Left lung (tissue), 10 donors: Measurements from ENCODE around the gene TCEAL1. TPM values are rescaled to one million over a fixed set of nuclear protein-coding genes. Genes with fewer than 3 reads are reported as not detected.
"Not testable (repeated sequence)": the region's sequence is repeated elsewhere in the genome, so short reads cannot be mapped to it uniquely, and the experiment has no call there.

Experiments used
- ATAC-seq: fragments of 200-7000 bp; cut with Tn5 transposase; one replicate; pipeline ENCODE4 v1.9.1; 2020; ENCODE audit warnings: moderate library complexity
- DNase-seq, 4 donors: peaks; one replicate each; pipeline ENCODE4 v3.0.0-alpha.2; 2013 to 2020
- H3K27ac ChIP-seq, 2 donors: fragments of 200-600 bp; sonication (generic) in 1 of 2; one replicate each; pipeline versions ENCODE4 v1.5.0 to v1.8.0; 2020 to 2021
- H3K27me3 ChIP-seq, 2 donors: fragments of 200-600 bp; sonication (generic) in 1 of 2; one replicate each; pipeline versions ENCODE4 v1.5.0 to v1.8.0; 2020 to 2021
- H3K36me3 ChIP-seq, 2 donors: fragments of 200-600 bp; sonication (generic) in 1 of 2; one replicate each; pipeline versions ENCODE4 v1.5.0 to v1.8.0; 2020 to 2021
- H3K4me1 ChIP-seq, 2 donors: fragments of 200-600 bp; one replicate each; pipeline ENCODE4 v1.8.0; 2021
- H3K4me3 ChIP-seq, 2 donors: fragments of 200-600 bp; sonication (generic) in 1 of 2; one replicate each; pipeline versions ENCODE4 v1.5.0 to v1.8.0; 2020 to 2021; ENCODE audit warnings: mild to moderate bottlenecking in 1 of 2
- H3K9me3 ChIP-seq, 2 donors: fragments of 200-600 bp; sonication (generic) in 1 of 2; one replicate each; pipeline versions ENCODE4 v1.5.0 to v1.8.0; 2020 to 2021
- CTCF ChIP-seq, 2 donors: fragments of 200-600 bp; sonication (generic) in 1 of 2; IDR thresholded peaks; one replicate each; pipeline versions ENCODE4 v1.5.0 to v1.8.0; 2021; ENCODE audit warnings: antibody characterized with exemption in 2 of 2
- intact Hi-C, 2 donors: fragments of 100-400 bp; cut with DNase I; formaldehyde crosslinking; loops; one replicate each; pipeline versions ENCODE4 v1.11.2 to v1.14.2; 2022
- polyA plus RNA-seq, 6 donors: library from polyadenylated mRNA; unstranded; fragments of 120-200 nt; gene quantifications; one replicate each; pipeline ENCODE4 v1.2.1, GENCODE V29; 2013; ENCODE audit not compliant: insufficient read length in 6 of 6
- total RNA-seq, 2 donors: library from RNA; stranded (reverse); fragmentation: NEBNext Ultra II Directional; extraction: Animal tissue kit (Norgen Biotek cat#: 25700); gene quantifications; one replicate each; pipeline ENCODE4 v1.2.1, GENCODE V29; 2021
- donor health status: DM: no; HTN: yes; CAD: no.
- donor health status: DM: no; HTN: no; CAD: no.

Gene TCEAL1
- total and polyA plus RNA-seq, 8 donors: 27.3 to 34.0 (median 32.0) TPM

- H3K27ac ChIP-seq: no peak overlapping the region
- ATAC-seq (no peak), DNase-seq (no peak)
- no peak overlapping the region for H3K4me3 ChIP-seq
- no peaks in the 10 kb centered on the region for H3K9me3 ChIP-seq
- no peaks in the 10 kb centered on the region for H3K27me3 ChIP-seq
- H3K4me1 ChIP-seq: no peaks in the 10 kb centered on the region
- no peak for TF ChIP-seq CTCF (IDR thresholded peaks at IDR 0.05)
- H3K36me3 ChIP-seq: no peaks in the 10 kb centered on the region
- intact Hi-C loops: no loop called here
These were observed 18.9 kb downstream of the TCEAL1 start for GRCh38 chrX:103647630-103648029.

GRCh38 chrX:103651151-103651773 is 22.5 kb downstream of the TCEAL1 start:
- Histone ChIP-seq H3K27ac (no peak overlapping the region), H3K9me3 (no peaks in the 10 kb centered on the region), H3K27me3 (no peaks in the 10 kb centered on the region), H3K36me3 (no peaks in the 10 kb centered on the region), H3K4me1 (no peaks in the 10 kb centered on the region), H3K4me3 (no peak overlapping the region)
- no peak for ATAC-seq
- no peak for TF ChIP-seq CTCF (IDR thresholded peaks at IDR 0.05)
- peak in 1 of 4 donors; percentile 11 for DNase-seq
- intact Hi-C loops: no loop called here

GRCh38 chrX:103655230-103656000 is 26.6 kb downstream of the TCEAL1 start:
- intact Hi-C loops, H3K4me3 ChIP-seq, H3K27ac ChIP-seq, H3K9me3 ChIP-seq, DNase-seq, H3K4me1 ChIP-seq, H3K27me3 ChIP-seq, H3K36me3 ChIP-seq, ATAC-seq: not testable (repeated sequence)

- ATAC-seq: peak; percentile 19
- H3K4me3 ChIP-seq: no peak overlapping the region
- no peaks in the 10 kb centered on the region for H3K27me3 ChIP-seq
- intact Hi-C loops: no loop called here
- no peaks in the 10 kb centered on the region for H3K36me3 ChIP-seq
- no peaks in the 10 kb centered on the region for H3K4me1 ChIP-seq
- DNase-seq: no peak
- no peak for TF ChIP-seq CTCF (IDR thresholded peaks at IDR 0.05)
- no peaks in the 10 kb centered on the region for H3K9me3 ChIP-seq
- no peak overlapping the region for H3K27ac ChIP-seq
These were observed 27.8 kb downstream of the TCEAL1 start for GRCh38 chrX:103656617-103657016.

DNA sequence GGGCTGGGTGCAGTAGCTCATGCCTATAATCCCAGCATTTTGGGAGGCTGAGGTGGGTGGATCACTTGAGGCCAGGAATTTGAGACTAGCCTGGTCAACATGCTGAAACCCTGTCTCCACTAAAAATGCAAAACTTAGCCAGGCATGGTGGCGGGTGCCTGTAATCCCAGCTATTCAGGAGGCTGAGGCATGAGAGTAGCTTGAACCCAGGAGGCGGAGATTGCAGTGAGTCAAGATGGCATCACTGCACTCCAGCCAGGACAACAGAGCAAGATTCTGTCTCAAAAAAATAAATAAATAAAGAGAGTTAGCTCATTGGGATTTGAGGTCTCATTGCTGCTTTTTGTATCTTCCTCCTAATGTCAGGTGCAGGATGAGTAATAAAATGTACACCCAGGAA is 28.3 kb downstream of the TCEAL1 start:
- DNase-seq, H3K4me1 ChIP-seq: not testable (repeated sequence)

GRCh38 chrX:103658681-103659433 is 30.1 kb downstream of the TCEAL1 start:
- ATAC-seq (no peak), DNase-seq (no peak)
- H3K4me3 ChIP-seq: no peak overlapping the region
- peaks cover 7% of the 10 kb centered on the region in 2 donors for H3K27me3 ChIP-seq
- no peak overlapping the region for H3K27ac ChIP-seq
- no peak for TF ChIP-seq CTCF (IDR thresholded peaks at IDR 0.05)
- no peaks in the 10 kb centered on the region for H3K9me3 ChIP-seq
- no peaks in the 10 kb centered on the region for H3K36me3 ChIP-seq
- no peaks in the 10 kb centered on the region for H3K4me1 ChIP-seq
- intact Hi-C loops: no loop called here

More for the DNA sequence above, 28.3 kb downstream of the TCEAL1 start:
- intact Hi-C loops, H3K27ac ChIP-seq, H3K27me3 ChIP-seq, H3K4me3 ChIP-seq, H3K36me3 ChIP-seq, H3K9me3 ChIP-seq, ATAC-seq: not testable (repeated sequence)

GRCh38 chrX:103659460-103659859 is 30.7 kb downstream of the TCEAL1 start:
- intact Hi-C loops, H3K4me1 ChIP-seq, ATAC-seq, H3K27ac ChIP-seq, H3K4me3 ChIP-seq, DNase-seq, H3K9me3 ChIP-seq, H3K36me3 ChIP-seq: not testable (repeated sequence)
- peaks cover 13% of the 10 kb centered on the region in 2 donors for H3K27me3 ChIP-seq
